Measurements from ENCODE around the gene AGAP6.
A peak's percentile ranks its signal among the peaks of the same experiment; 100 is the strongest.
"Not testable (repeated sequence)": the region's sequence is repeated elsewhere in the genome, so short reads cannot be mapped to it uniquely, and the experiment has no call there.

Gene AGAP6

DNA sequence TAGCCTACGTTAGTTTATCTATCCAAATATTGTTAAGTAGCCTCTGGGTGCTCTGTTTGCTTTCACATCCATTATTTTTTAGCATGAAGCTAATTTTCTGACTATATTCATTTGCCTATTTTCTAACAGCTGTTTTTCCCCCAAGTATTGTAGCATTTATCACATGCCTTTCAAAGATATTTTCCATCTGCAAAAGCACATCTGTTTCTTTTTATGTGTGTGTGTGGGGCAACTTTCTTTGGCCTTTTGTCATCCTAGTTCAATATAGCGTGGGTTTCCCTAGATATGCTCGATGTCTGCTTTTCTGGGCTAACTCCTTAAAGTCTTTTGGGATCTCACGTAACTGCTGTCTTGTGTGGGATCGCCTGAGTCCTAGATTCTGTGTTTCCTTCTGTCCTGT is 7.1 kb downstream of the AGAP6 start:
- ATAC-seq (replicated peaks; ENCODE audit: extremely low read depth, poor library complexity, severe bottlenecking); H3K4me3 Mint-ChIP-seq; DNase-seq (ENCODE audit: low spot score in 2 of 2); H3K9me3 Mint-ChIP-seq; H3K36me3 Mint-ChIP-seq (ENCODE audit: insufficient read depth); H3K27ac Mint-ChIP-seq (ENCODE audit: low read depth); H3K4me1 Mint-ChIP-seq; H3K27me3 Mint-ChIP-seq: not testable (repeated sequence)

DNA sequence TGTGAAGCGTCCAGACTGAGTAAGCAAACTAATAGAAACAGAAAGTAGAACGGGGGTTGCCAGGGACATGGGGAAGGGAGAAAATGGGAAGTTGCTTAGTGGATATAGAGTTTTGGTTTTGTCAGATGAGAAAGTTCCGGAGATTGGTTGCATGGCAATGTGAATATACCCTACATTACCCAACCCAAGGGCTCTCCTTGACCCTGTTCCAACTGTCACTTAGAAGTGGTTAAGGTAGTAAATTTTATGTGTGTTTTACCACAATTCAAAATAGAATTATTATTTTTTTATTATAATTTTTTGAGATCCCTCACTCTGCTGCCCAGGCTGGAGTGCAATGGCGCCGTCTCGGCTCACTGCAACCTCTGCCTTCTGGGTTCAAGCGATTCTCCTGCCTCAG is 25.8 kb downstream of the AGAP6 start:
- not testable (repeated sequence) for H3K4me1 Mint-ChIP-seq, H3K9me3 Mint-ChIP-seq, H3K27me3 Mint-ChIP-seq

DNA sequence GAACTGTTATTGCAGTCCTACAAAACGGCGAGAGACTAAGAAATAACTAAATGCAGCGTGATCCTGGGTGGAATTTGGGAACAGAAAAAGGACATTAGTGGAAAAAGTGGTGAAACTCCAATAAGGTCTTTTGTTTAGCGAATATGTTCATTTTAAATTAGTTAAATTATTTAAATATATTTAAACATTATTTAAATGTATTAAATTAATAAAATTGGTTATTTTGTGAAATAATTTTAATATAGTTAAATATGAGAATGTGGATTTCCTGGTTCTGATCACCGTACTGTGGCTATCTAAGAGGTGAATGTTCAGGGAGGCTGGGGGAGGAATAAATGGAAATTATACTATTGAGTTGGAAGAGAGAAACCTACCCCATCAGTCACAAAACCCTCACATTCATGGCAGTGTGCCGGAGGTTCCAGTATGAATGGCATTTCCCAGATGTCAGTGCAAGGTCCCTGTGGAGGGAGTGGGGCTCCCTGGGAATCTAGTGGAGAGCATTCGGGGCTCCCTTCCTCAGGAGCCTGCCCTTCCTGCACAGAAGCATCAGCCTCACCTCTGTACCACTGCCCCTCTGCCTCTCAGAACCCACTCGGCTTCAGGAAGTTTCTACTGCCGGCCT is 27.5 kb downstream of the AGAP6 start:
- not testable (repeated sequence) for DNase-seq (ENCODE audit: low spot score in 2 of 2); H3K4me3 Mint-ChIP-seq; H3K36me3 Mint-ChIP-seq (ENCODE audit: insufficient read depth); H3K27me3 Mint-ChIP-seq; H3K9me3 Mint-ChIP-seq; H3K4me1 Mint-ChIP-seq; H3K27ac Mint-ChIP-seq (ENCODE audit: low read depth); ATAC-seq (replicated peaks; ENCODE audit: extremely low read depth, poor library complexity, severe bottlenecking)

More for the DNA sequence above, 25.8 kb downstream of the AGAP6 start:
- H3K36me3 Mint-ChIP-seq (ENCODE audit: insufficient read depth); H3K27ac Mint-ChIP-seq (ENCODE audit: low read depth); H3K4me3 Mint-ChIP-seq; ATAC-seq (replicated peaks; ENCODE audit: extremely low read depth, poor library complexity, severe bottlenecking); DNase-seq (ENCODE audit: low spot score in 2 of 2): not testable (repeated sequence)

DNA sequence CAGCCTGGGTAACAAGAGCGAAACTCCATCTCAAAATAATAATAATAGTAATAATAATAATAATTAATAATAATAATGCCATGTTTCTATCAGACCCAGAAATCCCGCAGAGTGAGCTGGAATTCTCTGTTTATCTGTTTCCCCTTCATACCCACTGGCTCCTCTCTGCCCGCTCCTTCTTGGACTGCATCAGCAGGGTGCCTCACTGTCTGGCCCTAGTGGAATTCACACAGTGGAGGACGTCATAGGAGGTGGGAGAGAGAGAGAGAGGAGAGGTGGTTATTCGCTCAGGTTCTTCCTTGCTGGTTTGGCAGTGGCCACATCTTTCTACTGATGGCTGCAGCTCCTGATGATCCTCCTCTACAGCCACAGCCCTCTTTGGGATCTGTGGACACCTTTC is 28.7 kb downstream of the AGAP6 start:
- ATAC-seq (replicated peaks; ENCODE audit: extremely low read depth, poor library complexity, severe bottlenecking); H3K36me3 Mint-ChIP-seq (ENCODE audit: insufficient read depth): not testable (repeated sequence)

DNA sequence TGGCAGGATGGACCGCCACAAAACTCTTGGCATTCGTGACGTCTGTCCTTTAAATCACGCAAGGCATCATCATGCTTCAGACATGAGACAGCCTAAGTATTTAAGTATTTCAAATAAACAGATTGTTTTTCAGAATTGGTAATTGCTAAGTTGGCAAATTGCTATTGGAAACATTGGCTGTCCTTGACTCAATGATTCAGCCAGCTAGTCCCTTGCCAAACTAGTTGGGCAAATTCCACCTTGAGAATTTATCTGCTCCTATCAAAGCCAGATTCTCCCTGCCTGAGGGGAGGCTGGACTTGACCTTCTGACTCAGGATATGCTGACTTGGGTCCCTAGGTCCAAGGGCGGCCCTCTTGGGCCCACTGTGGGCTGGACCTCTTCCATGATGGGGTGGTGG is 29.4 kb downstream of the AGAP6 start:
- H3K36me3 Mint-ChIP-seq (ENCODE audit: insufficient read depth); H3K9me3 Mint-ChIP-seq; H3K27ac Mint-ChIP-seq (ENCODE audit: low read depth); H3K4me1 Mint-ChIP-seq; H3K4me3 Mint-ChIP-seq; ATAC-seq (replicated peaks; ENCODE audit: extremely low read depth, poor library complexity, severe bottlenecking); H3K27me3 Mint-ChIP-seq; DNase-seq (ENCODE audit: low spot score in 2 of 2): not testable (repeated sequence)

More for the DNA sequence above, 28.7 kb downstream of the AGAP6 start:
- not testable (repeated sequence) for DNase-seq (ENCODE audit: low spot score in 2 of 2); H3K27me3 Mint-ChIP-seq; H3K9me3 Mint-ChIP-seq; H3K27ac Mint-ChIP-seq (ENCODE audit: low read depth); H3K4me3 Mint-ChIP-seq; H3K4me1 Mint-ChIP-seq

DNA sequence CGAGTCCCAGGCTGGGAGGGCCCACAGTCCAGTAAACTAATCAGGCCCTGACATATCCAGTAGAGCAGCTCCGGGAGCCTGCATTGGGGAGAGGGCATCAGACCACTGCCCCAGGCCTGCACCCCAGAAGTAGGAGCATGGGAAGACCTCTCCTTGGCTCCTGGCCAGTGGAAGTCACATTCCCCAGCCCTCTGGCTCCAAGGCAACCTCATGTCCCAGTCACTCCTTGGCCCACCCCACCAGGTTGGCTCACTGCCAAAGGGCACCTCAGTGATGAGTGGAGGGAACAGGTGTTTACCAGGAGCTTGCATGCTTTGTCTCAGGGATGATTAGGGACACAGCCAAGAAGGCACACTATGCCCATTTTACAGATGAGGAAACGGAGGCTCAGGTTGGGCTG is 31.1 kb downstream of the AGAP6 start:
- not testable (repeated sequence) for H3K27ac Mint-ChIP-seq (ENCODE audit: low read depth); H3K27me3 Mint-ChIP-seq; H3K4me3 Mint-ChIP-seq; H3K4me1 Mint-ChIP-seq; H3K9me3 Mint-ChIP-seq; ATAC-seq (replicated peaks; ENCODE audit: extremely low read depth, poor library complexity, severe bottlenecking); DNase-seq (ENCODE audit: low spot score in 2 of 2); H3K36me3 Mint-ChIP-seq (ENCODE audit: insufficient read depth)

DNA sequence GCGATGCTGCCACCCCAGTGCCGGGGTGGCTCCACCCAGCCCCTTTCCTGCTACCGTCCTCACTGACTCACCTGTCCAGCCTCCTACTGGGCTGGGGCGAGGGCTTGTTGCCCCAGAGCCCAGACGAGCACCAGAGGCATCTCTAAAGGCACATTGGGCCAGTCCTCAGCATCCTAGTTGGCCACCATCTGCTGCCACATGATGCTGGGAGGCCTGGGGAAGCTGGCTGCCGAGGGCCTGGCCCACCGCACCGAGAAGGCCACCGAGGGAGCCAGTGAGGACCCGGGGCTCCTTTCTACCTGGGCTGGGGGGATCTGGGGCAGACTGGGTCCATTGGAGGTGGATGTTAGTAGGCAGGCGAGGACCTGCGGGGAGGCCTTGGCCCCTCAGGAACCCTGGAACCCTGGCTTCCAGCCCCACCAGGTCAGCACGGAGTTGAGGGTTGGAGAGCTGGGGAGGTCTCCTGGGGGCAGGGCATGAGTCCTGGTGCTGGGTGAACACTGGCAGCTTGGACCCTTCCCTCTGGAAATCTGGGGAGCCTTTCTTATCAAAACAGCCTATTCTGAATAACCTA is 32.3 kb downstream of the AGAP6 start:
- H3K27ac Mint-ChIP-seq (ENCODE audit: low read depth); ATAC-seq (replicated peaks; ENCODE audit: extremely low read depth, poor library complexity, severe bottlenecking); DNase-seq (ENCODE audit: low spot score in 2 of 2); H3K9me3 Mint-ChIP-seq; H3K36me3 Mint-ChIP-seq (ENCODE audit: insufficient read depth); H3K4me3 Mint-ChIP-seq; H3K4me1 Mint-ChIP-seq: not testable (repeated sequence)
- H3K27me3 Mint-ChIP-seq = peaks cover 17% of the 10 kb centered on the region

DNA sequence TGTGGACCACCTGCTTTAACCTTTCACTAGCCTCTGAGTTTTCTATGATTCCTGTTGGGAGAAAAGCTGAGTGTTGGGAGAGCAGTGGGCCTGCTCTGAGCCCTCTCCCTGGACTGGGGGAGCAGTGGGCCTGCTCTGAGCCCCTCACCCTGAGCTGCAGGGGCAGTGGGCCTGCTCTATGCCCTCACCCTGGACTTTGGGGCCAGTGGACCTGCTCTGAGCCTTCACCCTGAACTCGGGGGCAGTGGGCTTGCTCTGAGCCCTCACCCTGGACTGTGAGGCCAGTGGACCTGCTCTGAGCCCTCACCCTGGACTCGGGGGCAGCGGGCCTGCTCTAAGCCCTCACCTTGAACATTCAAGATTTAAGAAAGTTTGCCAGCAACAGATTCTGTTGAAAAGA is 33.4 kb downstream of the AGAP6 start:
- peak overlapping the region; percentile 65 for H3K27ac Mint-ChIP-seq (ENCODE audit: low read depth)
- no peak for ATAC-seq (replicated peaks; ENCODE audit: extremely low read depth, poor library complexity, severe bottlenecking)

DNA sequence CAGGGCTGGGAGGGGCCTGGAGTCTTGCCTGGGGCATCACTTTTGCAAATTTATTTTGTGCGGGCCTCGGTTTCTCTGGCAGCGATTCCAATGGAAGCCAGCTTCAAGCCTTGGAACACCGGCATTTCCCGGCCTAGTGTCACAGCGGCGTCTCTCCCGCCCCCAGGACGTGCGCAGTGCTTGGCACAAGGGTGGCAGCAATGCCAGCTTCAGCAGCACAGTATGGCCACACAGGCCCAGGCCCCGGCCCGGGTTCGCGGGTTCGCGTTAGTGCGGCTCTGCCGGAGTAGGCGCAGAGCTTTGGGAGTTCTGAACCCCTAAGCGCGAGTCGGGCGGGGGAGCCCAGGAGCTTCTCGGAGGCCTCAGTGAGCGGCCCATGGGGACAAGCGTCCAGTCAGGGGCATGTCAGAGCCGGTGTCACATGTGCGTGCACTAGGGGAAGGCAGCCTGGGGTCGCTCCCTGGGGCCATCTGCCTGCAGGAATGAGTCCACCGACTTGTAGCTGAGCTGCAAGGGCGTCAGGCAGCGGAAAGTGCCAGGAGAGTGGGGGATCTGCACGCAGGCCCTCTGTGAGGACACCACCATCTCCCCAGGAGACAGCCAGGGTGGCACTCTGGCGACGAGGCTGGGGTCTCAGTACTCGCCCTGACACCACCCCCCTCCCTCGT is 36.6 kb downstream of the AGAP6 start:
- not testable (repeated sequence) for H3K27ac Mint-ChIP-seq (ENCODE audit: low read depth); H3K36me3 Mint-ChIP-seq (ENCODE audit: insufficient read depth); DNase-seq (ENCODE audit: low spot score in 2 of 2); H3K4me3 Mint-ChIP-seq; H3K9me3 Mint-ChIP-seq; H3K4me1 Mint-ChIP-seq; ATAC-seq (replicated peaks; ENCODE audit: extremely low read depth, poor library complexity, severe bottlenecking)
- peaks cover 40% of the 10 kb centered on the region for H3K27me3 Mint-ChIP-seq

More for the DNA sequence above, 33.4 kb downstream of the AGAP6 start:
- H3K4me1 Mint-ChIP-seq = no peaks in the 10 kb centered on the region
- peaks cover 28% of the 10 kb centered on the region for H3K27me3 Mint-ChIP-seq
- no peaks in the 10 kb centered on the region for H3K9me3 Mint-ChIP-seq
- no peaks in the 10 kb centered on the region for H3K36me3 Mint-ChIP-seq (ENCODE audit: insufficient read depth)
- DNase-seq (ENCODE audit: low spot score in 2 of 2) = no peak
- no peak overlapping the region for H3K4me3 Mint-ChIP-seq

DNA sequence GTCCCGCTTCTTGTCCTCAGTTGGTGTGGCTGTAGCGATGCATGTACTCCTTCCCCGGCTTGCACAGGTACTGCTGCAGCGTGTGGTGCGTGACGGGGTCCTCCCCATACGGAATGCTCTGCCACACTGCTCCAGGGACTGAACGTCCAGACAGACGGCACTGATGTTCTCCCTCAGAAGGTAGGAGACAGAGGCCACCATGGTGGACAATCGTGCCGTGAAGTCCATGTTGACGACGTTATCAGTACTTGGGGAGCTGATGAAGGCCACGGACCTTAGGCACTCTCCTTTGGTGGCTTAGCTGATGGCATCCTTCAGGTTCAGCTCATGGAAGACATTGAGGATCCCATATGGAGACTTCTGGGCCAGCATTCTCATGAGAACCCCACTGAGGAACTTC is 37.4 kb downstream of the AGAP6 start:
- Mint-ChIP-seq H3K9me3 (no peaks in the 10 kb centered on the region), H3K36me3 (ENCODE audit: insufficient read depth) (no peaks in the 10 kb centered on the region), H3K4me3 (no peak overlapping the region), H3K27ac (ENCODE audit: low read depth) (no peak overlapping the region), H3K4me1 (no peaks in the 10 kb centered on the region), H3K27me3 (peaks cover 40% of the 10 kb centered on the region)
- DNase-seq (ENCODE audit: low spot score in 2 of 2) (no peak), ATAC-seq (replicated peaks; ENCODE audit: extremely low read depth, poor library complexity, severe bottlenecking) (no peak)

DNA sequence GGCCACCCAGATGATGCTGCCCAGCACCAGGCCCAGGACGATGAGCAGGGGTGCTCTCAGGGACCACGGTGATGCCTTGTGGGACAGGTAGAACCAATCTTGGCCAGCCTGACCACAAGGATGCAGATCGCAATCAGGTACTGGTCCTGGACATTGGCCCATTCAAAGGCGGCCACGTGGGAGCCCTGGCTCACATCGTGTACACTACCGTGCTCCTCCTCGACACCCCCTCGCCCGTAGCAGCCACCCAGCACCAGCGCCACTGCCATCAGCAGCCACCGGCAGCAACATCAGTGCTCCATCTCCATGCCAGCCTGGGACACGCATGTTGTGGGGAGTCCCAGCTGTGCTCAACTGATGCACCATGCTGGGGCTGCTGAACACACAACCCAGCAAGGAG is 39.0 kb downstream of the AGAP6 start:
- H3K36me3 Mint-ChIP-seq (ENCODE audit: insufficient read depth) = no peaks in the 10 kb centered on the region
- no peaks in the 10 kb centered on the region for H3K9me3 Mint-ChIP-seq
- H3K27me3 Mint-ChIP-seq = peaks cover 40% of the 10 kb centered on the region
- DNase-seq (ENCODE audit: low spot score in 2 of 2) (no peak), ATAC-seq (replicated peaks; ENCODE audit: extremely low read depth, poor library complexity, severe bottlenecking) (no peak)
- no peak overlapping the region for H3K27ac Mint-ChIP-seq (ENCODE audit: low read depth)
- no peak overlapping the region for H3K4me3 Mint-ChIP-seq
- H3K4me1 Mint-ChIP-seq = no peaks in the 10 kb centered on the region

DNA sequence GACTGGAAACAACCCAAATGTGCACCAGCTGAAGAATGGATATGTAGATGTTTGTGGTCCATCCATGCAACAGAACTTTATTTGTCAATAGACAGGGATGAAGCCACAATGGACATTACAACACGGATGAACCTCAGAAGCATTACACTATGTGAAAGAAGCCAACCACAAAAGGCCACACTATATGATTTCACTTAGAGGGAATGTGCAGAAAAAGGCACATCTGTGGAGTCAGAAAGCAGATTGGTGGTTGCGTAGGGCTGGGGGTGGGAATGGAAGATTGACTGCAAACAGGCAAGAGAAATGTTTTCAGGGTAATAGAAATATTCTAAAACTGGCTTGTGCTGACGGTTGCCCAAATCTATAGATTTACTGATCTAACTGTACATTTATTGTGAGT is 45.3 kb downstream of the AGAP6 start:
- H3K27me3 Mint-ChIP-seq = no peaks in the 10 kb centered on the region
- ATAC-seq (replicated peaks; ENCODE audit: extremely low read depth, poor library complexity, severe bottlenecking) (no peak), DNase-seq (ENCODE audit: low spot score in 2 of 2) (no peak)
- H3K4me3 Mint-ChIP-seq = no peak overlapping the region
- no peak overlapping the region for H3K27ac Mint-ChIP-seq (ENCODE audit: low read depth)
- H3K4me1 Mint-ChIP-seq = no peaks in the 10 kb centered on the region
- H3K36me3 Mint-ChIP-seq (ENCODE audit: insufficient read depth) = no peaks in the 10 kb centered on the region
- no peaks in the 10 kb centered on the region for H3K9me3 Mint-ChIP-seq

DNA sequence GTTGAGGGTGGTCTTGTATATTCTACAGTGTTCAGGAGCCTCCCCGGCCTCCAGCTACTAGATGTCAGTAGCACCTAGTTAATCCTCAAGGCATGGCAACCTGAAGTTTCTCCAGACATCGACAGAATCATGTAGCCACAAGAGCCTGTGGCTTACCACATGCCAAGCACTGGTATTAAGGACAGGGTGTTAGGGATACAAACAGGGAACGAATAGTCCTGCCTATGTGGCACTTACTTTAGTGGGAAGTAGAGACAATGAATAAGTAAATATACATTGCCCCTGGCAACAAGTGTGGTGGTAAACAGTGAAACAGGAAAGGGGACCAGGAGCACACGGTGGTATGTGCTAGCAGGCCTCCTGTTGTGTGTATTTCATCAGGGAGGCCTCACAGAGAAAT is 47.1 kb downstream of the AGAP6 start:
- H3K4me1 Mint-ChIP-seq; H3K27ac Mint-ChIP-seq (ENCODE audit: low read depth); H3K27me3 Mint-ChIP-seq; H3K4me3 Mint-ChIP-seq; DNase-seq (ENCODE audit: low spot score in 2 of 2); H3K36me3 Mint-ChIP-seq (ENCODE audit: insufficient read depth); H3K9me3 Mint-ChIP-seq: not testable (repeated sequence)
- ATAC-seq (replicated peaks; ENCODE audit: extremely low read depth, poor library complexity, severe bottlenecking) = peak; percentile 19
